ENCODE measurements around the gene TMBIM4.
A peak's percentile ranks its signal among the peaks of the same experiment; 100 is the strongest.

The TMBIM4 gene

GRCh38 chr12:66087365-66087943, 82.3 kb downstream of the TMBIM4 start (continued):
- TF ChIP-seq SETDB1 (IDR thresholded peaks at IDR 0.05; ENCODE audit: insufficient read length, low read length) (no peak), ZBTB17 (tag by site-specific recombination; IDR thresholded peaks at IDR 0.05) (0 out of 2 replicates have a peak, but pooled peaks have one; percentile 20), ZNF660 (tag by site-specific recombination; IDR thresholded peaks at IDR 0.05) (peak; percentile 39), CTCF (tag by site-specific recombination; IDR thresholded peaks at IDR 0.05) (peak; percentile 65), WT1 (tag by site-specific recombination; IDR thresholded peaks at IDR 0.05) (no peak)

GRCh38 chr12:66085998-66086397, 83.8 kb downstream of the TMBIM4 start:
- POLR2A ChIA-PET, result no interaction called here
- no peaks in the 10 kb centered on the region for H3K9me3 ChIP-seq (ENCODE audit: control insufficient read depth, insufficient read depth, low read depth, low read length)

More at GRCh38 chr12:66085998-66086397, 83.8 kb downstream of the TMBIM4 start:
- Histone ChIP-seq H3K27ac (ENCODE audit: extremely low read depth, low read depth, low read length) (no peak overlapping the region), H3K4me3 (ENCODE audit: low read depth, low read length) (no peak overlapping the region), H3K4me1 (ENCODE audit: control insufficient read depth, insufficient read depth, low read length) (no peaks in the 10 kb centered on the region), H3K36me3 (ENCODE audit: control insufficient read depth in 2 of 2, insufficient read depth in 1 of 2, low read length in 2 of 2) (no peaks in the 10 kb centered on the region)
- TF ChIP-seq ZNF830 (tag by site-specific recombination; IDR thresholded peaks at IDR 0.05; ENCODE audit: low read depth) (no peak), ZNF221 (tag by site-specific recombination; IDR thresholded peaks at IDR 0.05; ENCODE audit: borderline replicate concordance) (no peak), ZNF843 (tag by site-specific recombination; IDR thresholded peaks at IDR 0.05) (no peak), ZBTB49 (tag by site-specific recombination; IDR thresholded peaks at IDR 0.05; ENCODE audit: low read depth) (no peak), ZNF677 (tag by site-specific recombination; IDR thresholded peaks at IDR 0.05) (no peak), SALL2 (tag by site-specific recombination; IDR thresholded peaks at IDR 0.05; ENCODE audit: borderline replicate concordance) (no peak), ZNF654 (tag by site-specific recombination; IDR thresholded peaks at IDR 0.05; ENCODE audit: low read depth) (no peak), ZNF549 (tag by site-specific recombination; IDR thresholded peaks at IDR 0.05) (no peak)
- CTCF ChIA-PET, result interaction anchor here (1.1 to 1.3 kb wide), 2 partner anchors 17 to 208 kb away, joined by 3 to 4 read pairs; no protein-coding TSS in a partner anchor
